HG02885 (cell line): Measurements from ENCODE around the gene NABP1.
A peak's percentile ranks its signal among the peaks of the same experiment; 100 is the strongest.

Experiments
- ATAC-seq: cut with Tn5 transposase; IDR thresholded peaks from one replicate; pipeline ENCODE4 v1.9.1; 2021; ENCODE audit warnings: mild to moderate bottlenecking; ENCODE audit not compliant: unreplicated experiment, poor library complexity

Gene NABP1

DNA sequence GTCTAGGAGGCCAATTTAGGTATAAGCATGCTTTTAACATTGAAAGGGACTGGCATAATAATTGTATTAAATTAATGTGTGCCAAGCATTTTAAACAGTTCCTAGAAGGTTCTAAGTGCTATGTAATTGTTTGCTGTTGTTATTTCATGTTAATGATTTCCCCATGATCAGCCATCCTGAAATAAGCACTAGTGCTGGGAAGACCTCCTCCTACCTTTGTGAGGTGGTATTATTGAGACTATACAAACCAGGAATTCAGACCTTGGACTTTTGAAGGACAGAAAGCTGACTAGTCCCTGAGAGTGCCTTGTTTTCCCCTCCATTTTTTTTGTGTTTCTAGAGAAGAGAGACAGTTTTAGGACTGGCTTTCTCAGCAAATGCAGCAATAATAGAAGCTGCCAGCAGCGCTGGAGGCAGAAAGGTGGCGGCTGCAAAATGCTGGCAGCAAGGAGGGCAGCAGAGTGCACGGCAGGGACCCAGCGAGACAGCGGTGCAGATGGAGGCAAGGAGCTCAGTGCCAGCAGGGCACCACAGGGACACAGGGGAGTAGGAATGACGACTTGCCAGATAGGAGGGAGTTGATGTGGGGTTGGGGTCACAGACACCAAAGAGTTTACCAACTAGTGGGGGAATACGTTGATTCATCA is 25.3 kb downstream of the NABP1 start:
- ATAC-seq, result no peak

DNA sequence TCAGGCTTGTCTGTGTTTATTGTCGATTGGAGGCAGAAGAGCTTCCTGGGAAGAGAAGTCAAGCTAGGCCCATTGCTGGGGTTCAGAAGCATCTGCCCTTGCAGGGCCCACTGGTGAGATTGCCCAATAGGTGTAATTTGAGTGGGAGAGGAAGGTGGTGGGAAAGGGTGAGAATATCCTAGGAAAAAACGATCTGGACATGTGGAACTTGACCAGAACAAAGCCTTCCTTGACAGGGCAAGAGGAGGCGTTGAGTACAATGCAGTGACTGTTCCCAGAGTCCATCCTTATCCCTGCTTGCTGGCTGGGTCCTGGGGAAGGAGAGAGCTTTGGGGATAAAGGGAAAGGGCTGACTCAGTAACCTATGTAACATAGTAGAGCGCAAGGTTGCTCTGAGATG is 27.1 kb downstream of the NABP1 start:
- no peak for ATAC-seq

DNA sequence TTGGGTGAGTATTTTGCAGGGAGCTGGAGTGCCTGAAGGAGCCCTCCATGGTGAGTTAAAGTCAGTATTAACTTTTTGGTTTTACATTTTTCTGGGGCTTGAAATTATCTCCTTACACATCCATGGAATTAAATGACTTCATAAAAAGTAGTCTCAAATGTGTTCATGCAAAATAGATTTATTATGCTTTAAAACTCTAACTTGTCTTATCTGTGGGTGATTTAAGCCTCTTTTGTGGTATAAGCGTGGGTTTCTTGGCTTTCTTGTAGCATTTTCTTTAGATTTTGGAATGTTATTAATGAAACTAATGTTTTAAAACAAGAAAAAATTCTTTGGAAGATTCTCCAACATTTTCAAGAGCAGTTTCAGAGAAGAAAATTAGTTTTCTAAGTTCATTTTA is 27.8 kb downstream of the NABP1 start:
- ATAC-seq, result no peak

DNA sequence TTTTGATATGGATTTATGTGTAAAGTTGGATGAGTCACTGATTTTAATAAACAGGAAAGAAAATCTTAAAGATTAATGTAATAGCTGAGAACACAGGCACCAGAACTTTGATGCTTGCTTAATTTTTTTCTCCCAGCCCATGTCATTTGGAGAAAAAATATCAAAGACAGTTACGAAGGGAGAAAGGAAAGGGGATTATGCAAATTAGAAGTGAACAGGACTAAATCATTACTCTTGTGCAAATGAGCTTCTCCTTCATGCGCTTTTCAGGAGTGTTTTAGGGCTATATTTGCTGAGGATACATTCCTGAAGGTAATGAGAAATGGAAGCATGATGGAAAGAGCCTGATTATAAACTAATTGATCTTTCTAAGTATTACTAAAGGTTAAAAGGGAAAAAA is 28.9 kb downstream of the NABP1 start:
- ATAC-seq, result no peak

DNA sequence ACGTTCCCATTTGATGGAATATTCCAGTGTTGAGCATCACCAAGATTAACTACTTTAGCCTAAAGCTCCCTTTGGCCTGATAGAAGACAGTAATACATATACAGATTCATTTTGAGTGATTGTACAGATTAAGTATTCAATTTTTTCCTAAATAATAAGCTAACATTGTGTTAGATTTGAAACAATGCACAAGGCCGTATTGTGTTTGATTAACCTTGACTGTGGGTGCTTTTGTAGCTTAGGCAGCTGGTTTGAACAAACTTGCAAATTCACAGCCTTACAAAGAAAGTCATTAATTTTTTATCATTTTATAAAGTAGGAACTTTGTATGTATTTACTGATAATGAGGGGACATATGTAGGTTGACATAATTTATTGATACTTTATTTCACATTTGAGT is 29.6 kb downstream of the NABP1 start:
- ATAC-seq, result no peak

DNA sequence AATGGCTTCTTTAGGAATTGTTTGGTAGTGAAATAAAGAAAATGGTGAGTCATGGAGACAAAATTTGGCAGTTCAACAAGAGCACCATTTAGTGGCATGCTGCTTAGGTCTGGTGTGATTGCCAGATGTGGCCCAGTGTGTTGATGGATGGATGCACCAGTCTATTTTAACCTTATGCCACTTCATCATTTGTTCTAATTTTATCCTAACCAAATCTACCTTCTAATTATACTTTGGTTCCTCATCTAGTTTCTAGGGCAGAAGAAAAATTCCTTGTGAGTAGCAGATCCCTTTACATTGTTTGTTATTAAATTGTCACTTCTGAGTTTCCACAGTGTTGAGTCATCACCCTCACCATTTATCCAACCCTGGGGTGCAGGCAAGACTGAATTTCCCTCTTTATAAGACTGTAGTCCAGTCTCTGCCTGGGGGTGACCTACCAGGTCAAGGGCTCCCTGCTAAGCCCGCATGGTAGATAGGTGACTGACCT is 32.5 kb downstream of the NABP1 start:
- ATAC-seq, result no peak

DNA sequence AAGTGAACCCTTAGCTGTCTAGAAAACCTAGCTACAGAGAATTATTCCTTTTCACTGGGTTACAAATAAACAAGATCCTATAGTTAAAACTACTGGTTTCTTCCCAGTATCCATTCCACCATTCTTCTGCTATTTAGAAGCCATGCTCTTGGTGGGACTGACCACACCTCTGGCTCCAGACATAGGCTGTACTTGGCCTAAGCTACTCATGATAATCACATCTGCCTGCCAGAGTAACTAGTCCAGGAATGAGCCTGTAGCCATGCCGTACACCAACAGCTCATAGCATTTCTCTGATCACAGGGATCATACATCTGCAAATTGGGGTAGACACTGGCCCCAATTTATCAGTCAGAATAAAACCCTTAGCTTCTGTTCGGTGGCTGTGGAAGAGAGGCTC is 33.7 kb downstream of the NABP1 start:
- no peak for ATAC-seq

DNA sequence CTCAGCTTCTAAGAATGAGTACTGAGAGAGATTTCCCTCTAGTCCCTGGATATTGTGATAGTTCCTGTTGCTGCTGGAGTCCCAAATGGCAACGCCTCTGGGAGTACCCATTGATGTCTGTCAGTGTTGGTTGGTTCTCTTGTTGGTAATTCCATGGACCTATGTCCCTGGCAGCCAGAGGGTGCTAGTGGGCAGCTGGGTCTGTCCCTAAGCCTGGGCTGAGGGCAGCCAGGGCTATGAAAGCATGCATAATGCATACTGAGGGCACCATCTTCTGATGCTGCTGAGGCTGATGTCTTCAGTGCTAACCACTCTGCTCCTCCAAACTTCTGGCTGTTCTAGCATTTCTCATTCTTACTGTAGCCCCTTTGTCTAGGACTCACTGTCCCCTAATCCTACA is 35.9 kb downstream of the NABP1 start:
- ATAC-seq, result no peak

DNA sequence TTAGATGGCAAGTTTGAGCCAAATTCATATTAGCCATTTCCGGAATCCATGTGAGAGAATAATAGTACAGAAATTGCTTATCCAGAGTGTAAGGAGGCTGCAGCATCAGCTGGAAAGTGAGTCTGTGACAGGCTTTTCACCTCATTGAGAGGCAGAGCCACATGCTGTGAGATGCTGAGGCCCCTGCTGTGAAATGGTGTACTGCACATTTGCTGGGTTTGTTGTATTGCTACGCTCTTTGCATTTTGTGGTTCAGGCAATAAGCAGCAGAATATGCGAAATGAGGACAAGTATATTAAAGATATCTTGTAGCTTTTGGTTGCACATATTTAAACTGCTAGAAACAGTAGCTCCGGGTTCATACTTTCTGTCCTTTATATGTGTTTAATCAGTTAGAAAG is 37.0 kb downstream of the NABP1 start:
- no peak for ATAC-seq

DNA sequence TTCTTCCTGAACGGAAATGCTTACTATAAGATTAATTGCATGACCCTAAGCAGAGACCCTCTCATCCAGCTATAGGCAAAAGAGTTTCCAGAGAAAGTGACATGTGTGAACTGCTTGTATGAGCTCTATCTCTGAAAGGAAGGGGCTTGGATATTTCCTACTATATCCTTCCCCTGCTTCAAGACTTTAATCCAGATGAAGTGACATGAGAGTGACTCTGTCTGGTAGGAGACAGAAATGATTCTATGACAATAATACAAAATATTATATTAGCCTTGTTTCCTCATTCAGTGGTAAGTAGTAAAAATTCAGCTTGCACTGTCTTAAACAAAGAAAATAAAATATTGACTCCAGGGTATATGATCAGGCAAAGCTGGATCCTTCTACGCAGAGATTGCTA is 37.5 kb downstream of the NABP1 start:
- no peak for ATAC-seq

DNA sequence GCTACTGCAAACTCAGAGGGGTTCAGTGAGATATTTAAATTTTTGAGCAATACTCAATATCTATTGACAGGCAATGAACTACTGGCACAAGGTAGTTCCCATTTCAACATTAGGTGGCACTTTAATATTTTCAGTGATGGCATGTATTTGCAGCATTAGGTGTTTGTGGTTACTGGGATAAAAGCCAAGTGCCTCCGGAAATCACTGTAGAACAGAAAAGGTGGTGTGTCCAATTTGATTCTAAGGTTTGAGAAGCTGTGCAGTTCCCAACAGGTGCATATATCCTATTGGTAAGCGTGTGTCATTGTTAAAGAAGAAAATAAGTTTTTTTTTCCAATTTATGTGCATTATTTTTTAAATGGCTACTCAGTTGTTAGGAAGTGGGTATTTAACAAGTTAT is 41.3 kb downstream of the NABP1 start:
- no peak for ATAC-seq

DNA sequence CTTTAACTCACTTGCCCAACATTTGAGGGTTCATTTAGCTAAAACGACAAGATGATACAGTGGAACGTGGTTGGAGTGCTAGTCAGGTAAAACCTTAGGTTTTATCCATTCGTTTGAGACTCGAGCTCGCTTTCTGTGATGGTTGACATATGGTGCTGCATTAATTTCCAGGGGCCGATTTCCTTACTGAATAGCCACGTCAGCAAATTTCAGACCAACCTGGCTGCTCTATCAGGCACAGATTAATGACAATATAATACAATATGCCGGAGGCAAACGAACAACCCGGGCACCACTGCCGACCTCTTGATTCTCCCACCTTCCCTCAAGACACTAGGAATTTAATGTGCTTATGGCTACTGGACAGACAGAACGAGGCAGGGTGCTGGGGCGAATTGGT is 42.0 kb downstream of the NABP1 start:
- ATAC-seq, result no peak

DNA sequence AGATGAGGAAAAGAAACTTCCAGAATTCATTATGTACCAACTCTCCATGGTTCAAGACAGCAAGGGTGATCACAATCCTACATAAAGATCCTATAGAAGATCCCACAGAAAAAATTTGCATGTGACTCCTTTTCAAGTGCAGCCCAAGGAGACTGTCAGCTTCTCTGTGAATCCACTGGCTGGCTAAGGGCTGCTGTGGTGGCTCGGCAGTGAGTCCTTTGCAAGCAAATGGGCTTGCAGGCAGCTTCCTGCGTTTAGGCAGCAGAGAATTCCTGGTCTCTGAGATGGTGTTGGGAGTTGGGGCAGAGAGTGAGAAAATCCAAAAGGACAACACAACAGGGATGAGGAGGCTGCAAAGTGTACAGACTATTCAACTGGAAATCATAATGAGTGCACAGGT is 43.4 kb downstream of the NABP1 start:
- no peak for ATAC-seq

DNA sequence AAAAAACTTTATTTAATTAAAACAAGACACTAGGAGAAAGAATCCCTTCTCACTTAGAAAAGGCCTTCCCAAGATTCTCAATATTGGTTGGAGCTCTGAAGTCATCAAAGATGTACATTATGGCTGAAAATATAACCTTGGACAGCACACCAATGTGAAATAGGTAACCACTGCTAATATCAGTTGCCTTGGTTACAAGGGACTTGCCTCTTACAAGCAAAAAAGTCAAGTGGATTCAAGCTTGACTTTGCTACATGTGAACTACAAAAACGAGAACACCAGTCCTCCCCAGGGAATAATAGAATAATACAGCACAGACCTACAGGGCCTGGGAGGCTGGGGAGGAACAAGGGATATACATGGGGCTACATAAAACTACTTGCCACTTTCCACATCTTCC is 46.1 kb downstream of the NABP1 start:
- peak; percentile 64 for ATAC-seq

DNA sequence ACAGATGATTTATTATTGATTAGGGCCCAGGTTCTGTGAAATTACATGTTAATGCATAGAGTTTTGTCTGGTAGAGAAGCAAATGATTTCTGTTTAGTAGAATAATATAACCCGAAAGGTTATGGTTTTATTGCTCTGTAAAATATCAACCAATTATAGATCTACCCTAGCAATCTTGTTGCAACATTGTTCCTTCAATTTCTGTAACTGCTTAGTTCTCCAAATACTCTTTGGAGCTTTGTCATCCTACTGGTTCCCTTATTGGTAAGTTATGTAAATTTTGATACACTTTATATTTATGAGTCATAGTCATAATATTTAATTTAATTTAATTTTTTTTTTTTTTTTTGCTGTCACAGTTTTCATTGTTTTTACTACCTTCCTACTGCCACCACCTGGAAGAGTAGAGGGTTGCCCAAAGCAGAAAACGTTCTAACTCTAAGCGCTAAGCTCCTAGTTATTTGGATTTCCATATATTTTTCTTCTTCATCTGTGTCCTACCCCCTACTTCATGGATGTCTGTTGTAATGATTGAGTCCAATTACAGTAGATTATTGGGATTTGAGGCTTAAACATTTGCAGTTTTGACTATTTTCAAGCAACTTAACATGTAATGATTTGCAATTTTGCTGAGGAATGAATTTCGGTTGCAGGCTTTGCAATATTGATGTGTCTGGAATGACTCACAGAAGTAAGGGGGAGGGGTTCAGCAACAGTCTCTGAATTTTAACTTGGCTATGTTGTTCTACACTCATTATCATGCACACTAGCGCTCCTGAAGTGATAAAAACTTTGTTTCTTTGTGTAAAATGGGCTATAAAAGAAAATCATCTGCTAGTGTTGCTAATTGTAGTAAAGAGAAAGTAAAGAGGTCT is 51.1 kb downstream of the NABP1 start:
- peak; percentile 69 for ATAC-seq

DNA sequence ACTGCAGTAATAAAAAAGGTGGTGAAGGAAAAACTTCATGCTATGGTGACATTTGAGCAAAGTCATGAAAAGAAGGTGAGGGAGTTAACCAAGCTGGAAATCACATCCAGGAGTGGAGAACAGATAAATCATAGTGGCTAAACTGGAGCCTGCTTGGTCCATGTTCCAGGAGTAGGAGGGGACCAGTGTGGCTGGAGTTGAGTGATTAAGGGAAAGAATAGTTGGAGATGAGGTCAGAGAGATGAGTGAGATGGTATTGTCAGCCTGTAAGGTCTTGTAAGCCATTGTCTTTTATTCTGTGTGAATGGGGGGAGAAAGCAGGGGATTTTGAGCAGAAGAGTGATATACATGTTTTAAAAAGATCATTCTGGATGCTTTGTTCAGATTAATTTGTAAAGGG is 52.3 kb downstream of the NABP1 start:
- no peak for ATAC-seq
